Epithelial cell of esophagus (primary cell): ENCODE data around the gene FNDC3B.

Source experiments
- DNase-seq: peaks from one replicate; pipeline ENCODE4 v3.0.0; 2010; ENCODE audit warnings: low read depth
- H3K4me3 ChIP-seq: 2 replicates; pipeline ENCODE4 v1.5.1; 2011; ENCODE audit warnings: mild to moderate bottlenecking, low read length, control low read depth
- CTCF ChIP-seq: IDR thresholded peaks from 2 replicates; pipeline ENCODE4 v1.5.1; 2011; ENCODE audit warnings: low read depth, mild to moderate bottlenecking, low read length, control low read depth, inconsistent platforms; ENCODE audit not compliant: insufficient read depth; ENCODE audit errors: missing control alignments

FNDC3B gene

DNA sequence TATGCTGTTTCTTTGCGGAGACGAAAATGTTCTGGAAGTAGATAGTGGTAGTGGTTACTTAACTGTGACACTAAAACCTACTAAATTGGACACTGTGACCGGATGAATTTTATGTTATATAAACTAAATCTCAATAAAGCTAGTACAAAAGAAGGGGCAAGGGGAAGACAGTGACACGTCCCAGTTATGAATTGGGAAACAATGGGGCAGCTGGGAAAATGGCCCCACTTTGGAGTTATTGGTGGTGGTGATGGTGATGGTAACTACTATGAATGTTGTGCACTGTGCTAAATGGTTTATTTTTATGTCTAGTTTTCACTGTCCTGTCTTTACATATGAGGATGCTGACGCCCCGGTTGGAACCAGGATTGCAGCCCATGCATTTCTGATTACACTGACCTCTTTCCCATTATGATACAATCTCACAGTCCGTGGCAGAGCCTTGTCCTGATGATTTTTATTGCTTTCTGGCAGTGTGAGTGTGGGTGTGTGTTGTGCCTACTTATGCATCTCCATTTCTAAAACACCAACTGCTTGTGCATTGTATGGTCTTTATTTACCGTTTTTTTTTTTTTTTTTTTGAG lies 192.0 kb downstream of the FNDC3B start:
- no peak for TF ChIP-seq CTCF
- H3K4me3 ChIP-seq, result no peak overlapping the region
- DNase-seq, result no peak

GRCh38 chr3:172232579-172233212 lies 193.3 kb downstream of the FNDC3B start:
- no peak overlapping the region for H3K4me3 ChIP-seq
- TF ChIP-seq CTCF, result no peak
- DNase-seq, result no peak

GRCh38 chr3:172233474-172234277 lies 194.3 kb downstream of the FNDC3B start:
- no peak overlapping the region for H3K4me3 ChIP-seq
- no peak for TF ChIP-seq CTCF
- no peak for DNase-seq

GRCh38 chr3:172235698-172236097 lies 196.3 kb downstream of the FNDC3B start:
- DNase-seq, result no peak
- TF ChIP-seq CTCF, result no peak
- no peak overlapping the region for H3K4me3 ChIP-seq

GRCh38 chr3:172236771-172237742 lies 197.7 kb downstream of the FNDC3B start:
- no peak for DNase-seq
- no peak for TF ChIP-seq CTCF

DNA sequence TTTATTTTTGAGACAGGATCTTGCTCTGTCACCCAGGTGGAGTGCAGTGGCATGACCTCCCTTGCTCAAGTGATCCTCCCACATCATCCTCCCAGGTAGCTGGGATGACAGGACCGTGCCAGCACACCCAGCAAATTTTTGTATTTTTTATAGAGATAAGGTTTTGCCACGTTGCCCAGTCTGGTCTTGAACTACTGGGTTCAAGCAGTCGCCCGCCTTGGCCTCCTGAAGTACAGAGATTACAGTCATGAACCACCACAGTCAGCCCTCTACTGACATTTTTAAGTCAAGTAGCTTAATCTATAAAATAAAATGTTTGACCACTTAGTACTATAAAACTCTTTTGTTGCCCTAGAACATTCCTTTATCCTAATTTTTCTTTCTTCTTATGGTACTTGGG lies 198.8 kb downstream of the FNDC3B start:
- DNase-seq, result no peak
- TF ChIP-seq CTCF, result no peak
- no peak overlapping the region for H3K4me3 ChIP-seq

More at GRCh38 chr3:172236771-172237742, 197.7 kb downstream of the FNDC3B start:
- H3K4me3 ChIP-seq, result no peak overlapping the region
